Neural cell (in vitro differentiated cells): ENCODE data around the gene IRX6. TPM values are rescaled to one million over a fixed set of nuclear protein-coding genes. Genes with fewer than 3 reads are reported as not detected.

ENCODE experiments used
- H2AFZ ChIP-seq: fragments of 200-600, 300-800 bp; sonication (generic), shearing (Covaris generic); 2 replicates; pipeline ENCODE4 v1.6.0; 2014; ENCODE audit warnings: low read depth, mild to moderate bottlenecking, antibody characterized with exemption, low read length, moderate library complexity
- H3F3A ChIP-seq: fragments of 200-600 bp; shearing (Covaris generic); 2 replicates; pipeline ENCODE4 v1.6.1; 2016; ENCODE audit warnings: mild to moderate bottlenecking, moderate library complexity, mixed read lengths, antibody characterized with exemption, low read length; ENCODE audit not compliant: insufficient read depth, poor library complexity, severe bottlenecking
- H3K27ac ChIP-seq: fragments of 200-600, 300-800 bp; sonication (generic), shearing (Covaris generic); 2 replicates; pipeline ENCODE4 v1.5.1; 2014; ENCODE audit warnings: mild to moderate bottlenecking, low read length, moderate library complexity
- H3K27me3 ChIP-seq: fragments of 300-800, 200-600 bp; sonication (generic), shearing (Covaris generic); 2 replicates; pipeline ENCODE4 v1.6.0; 2014; ENCODE audit warnings: mild to moderate bottlenecking, low read depth, low read length, moderate library complexity; ENCODE audit not compliant: insufficient read depth
- H3K36me3 ChIP-seq: fragments of 300-800, 200-600 bp; sonication (generic), shearing (Covaris generic); 2 replicates; pipeline ENCODE4 v1.5.1; 2014; ENCODE audit warnings: mild to moderate bottlenecking, antibody characterized with exemption, low read length, moderate library complexity; ENCODE audit not compliant: insufficient read depth
- H3K4me2 ChIP-seq: fragments of 300-800, 200-600 bp; sonication (generic), shearing (Covaris generic); 2 replicates; pipeline ENCODE4 v1.6.0; 2014; ENCODE audit warnings: mild to moderate bottlenecking, low read length
- H3K4me3 ChIP-seq: fragments of 300-800, 200-600 bp; sonication (generic), shearing (Covaris generic); 2 replicates; pipeline ENCODE4 v1.5.1; 2014; ENCODE audit warnings: mild to moderate bottlenecking, low read length, moderate library complexity
- H3K79me2 ChIP-seq: fragments of 200-600 bp; shearing (Covaris generic); replicated peaks from 2 replicates; pipeline ENCODE4 v1.6.0; 2014; ENCODE audit warnings: mild to moderate bottlenecking, low read length, moderate library complexity; ENCODE audit not compliant: insufficient read depth
- H3K9ac ChIP-seq: fragments of 300-800, 200-600 bp; sonication (generic), shearing (Covaris generic); 2 replicates; pipeline ENCODE4 v1.6.1; 2016; ENCODE audit warnings: mild to moderate bottlenecking, low read length, mixed read lengths
- H3K9me2 ChIP-seq: fragments of 200-600 bp; shearing (Covaris generic); 2 replicates; pipeline ENCODE4 v1.6.1; 2016; ENCODE audit warnings: mild to moderate bottlenecking, low read length, mixed read lengths; ENCODE audit not compliant: insufficient read depth
- H3K9me3 ChIP-seq: fragments of 200-600, 300-800 bp; sonication (generic), shearing (Covaris generic); 2 replicates; pipeline ENCODE4 v1.6.1; 2016; ENCODE audit warnings: mild to moderate bottlenecking, mixed run types, low read length, moderate library complexity, mixed read lengths
- H4K20me1 ChIP-seq: fragments of 200-600 bp; shearing (Covaris generic); 2 replicates; pipeline ENCODE4 v1.6.1; 2016; ENCODE audit warnings: mild to moderate bottlenecking, mixed run types; ENCODE audit not compliant: insufficient read depth
- CTCF ChIP-seq: fragments of 450-650 bp; IDR thresholded peaks from 2 replicates; pipeline ENCODE4 v1.5.1; 2014; ENCODE audit warnings: antibody characterized with exemption, mild to moderate bottlenecking, moderate library complexity; ENCODE audit not compliant: poor library complexity, severe bottlenecking
- EP300 ChIP-seq: fragments of 450-650 bp; conservative IDR thresholded peaks from 2 replicates; pipeline ENCODE4 v1.6.1; 2014; ENCODE audit warnings: antibody characterized with exemption, mild to moderate bottlenecking, moderate library complexity; ENCODE audit not compliant: poor library complexity, severe bottlenecking
- EZH2 ChIP-seq: fragments of 200-600, 300-800 bp; shearing (Covaris generic), sonication (generic); IDR thresholded peaks from 2 replicates; pipeline ENCODE4 v1.6.1; 2014; ENCODE audit warnings: antibody characterized with exemption, low read length, borderline replicate concordance, mild to moderate bottlenecking; ENCODE audit not compliant: insufficient read depth, poor library complexity, severe bottlenecking
- MXI1 ChIP-seq: fragments of 450-650 bp; conservative IDR thresholded peaks from 2 replicates; pipeline ENCODE4 v1.6.1; 2014; ENCODE audit warnings: antibody characterized with exemption, mild to moderate bottlenecking; ENCODE audit not compliant: poor library complexity, severe bottlenecking
- POLR2AphosphoS5 ChIP-seq: IDR thresholded peaks from 2 replicates; pipeline ENCODE4 v1.6.1; 2012
- RAD21 ChIP-seq: fragments of 450-650 bp; conservative IDR thresholded peaks from 2 replicates; pipeline ENCODE4 v1.6.1; 2014; ENCODE audit warnings: antibody characterized with exemption, mild to moderate bottlenecking, moderate library complexity
- REST ChIP-seq: IDR thresholded peaks from 2 replicates; pipeline ENCODE4 v1.6.1; 2012; ENCODE audit warnings: borderline replicate concordance
- SMC3 ChIP-seq: fragments of 450-650 bp; conservative IDR thresholded peaks from 2 replicates; pipeline ENCODE4 v1.6.1; 2014; ENCODE audit warnings: antibody characterized with exemption, mild to moderate bottlenecking, moderate library complexity; ENCODE audit not compliant: poor library complexity
- TAF1 ChIP-seq: IDR thresholded peaks from 2 replicates; pipeline ENCODE4 v1.6.1; 2012; ENCODE audit warnings: low read depth
- polyA plus RNA-seq: library from polyadenylated mRNA; depleted of rRNA; stranded (reverse); fragments of >200 nt; gene quantifications from 2 replicates; pipeline ENCODE4 v1.2.3, GENCODE V29; 2014

IRX6 gene
- polyA plus RNA-seq, 1 donor from 2014 or later: not detected

GRCh38 chr16:55308973-55309372 lies 15.0 kb upstream of the IRX6 start:
- Histone ChIP-seq H3K9me3 (no peaks in the 10 kb centered on the region), H2AFZ (no peak overlapping the region), H3K4me2 (no peak overlapping the region), H3K9ac (no peak overlapping the region), H3K79me2 (no peaks in the 10 kb centered on the region), H3K27me3 (no peaks in the 10 kb centered on the region), H3K9me2 (no peaks in the 10 kb centered on the region), H4K20me1 (no peaks in the 10 kb centered on the region), H3K27ac (no peak overlapping the region), H3F3A (no peaks in the 10 kb centered on the region), H3K36me3 (no peaks in the 10 kb centered on the region), H3K4me3 (no peak overlapping the region)
- no peak for TF ChIP-seq EZH2
- TF ChIP-seq POLR2AphosphoS5: no peak
- no peak for TF ChIP-seq TAF1
- TF ChIP-seq RAD21: no peak
- TF ChIP-seq EP300: no peak
- TF ChIP-seq SMC3: no peak
- TF ChIP-seq MXI1: no peak
- TF ChIP-seq CTCF: no peak
- no peak for TF ChIP-seq REST

GRCh38 chr16:55322327-55322726 lies 1.7 kb upstream of the IRX6 start:
- no peak overlapping the region for H2AFZ ChIP-seq
- H3K4me3 ChIP-seq: no peak overlapping the region
- no peaks in the 10 kb centered on the region for H3K9me3 ChIP-seq
- no peak for TF ChIP-seq REST
- TF ChIP-seq EZH2: no peak
- no peak for TF ChIP-seq TAF1
- no peak for TF ChIP-seq POLR2AphosphoS5
- no peak for TF ChIP-seq RAD21
- TF ChIP-seq CTCF: no peak
- no peak for TF ChIP-seq SMC3
- TF ChIP-seq EP300: no peak
- no peak for TF ChIP-seq MXI1
- no peak overlapping the region for H3K27ac ChIP-seq
- no peaks in the 10 kb centered on the region for H3K36me3 ChIP-seq
- H3F3A ChIP-seq: no peaks in the 10 kb centered on the region
- H3K79me2 ChIP-seq: no peaks in the 10 kb centered on the region
- H3K27me3 ChIP-seq: peaks cover 67% of the 10 kb centered on the region
- no peaks in the 10 kb centered on the region for H4K20me1 ChIP-seq
- H3K9me2 ChIP-seq: no peaks in the 10 kb centered on the region
- H3K9ac ChIP-seq: no peak overlapping the region
- no peak overlapping the region for H3K4me2 ChIP-seq
